Loucy (cell line): ENCODE measurements around the gene RGR.

Experiments used
- H2AFZ ChIP-seq: fragments of 200-600 bp; sonication (generic); 2 replicates; pipeline ENCODE4 v1.6.0; 2016; ENCODE audit warnings: antibody characterized with exemption, mild to moderate bottlenecking, low read length, moderate library complexity
- H3F3A ChIP-seq: fragments of 200-600 bp; 2 replicates; pipeline ENCODE4 v1.6.0; 2016; ENCODE audit warnings: antibody characterized with exemption, low read depth, mild to moderate bottlenecking
- H3K27me3 ChIP-seq: fragments of 200-600 bp; sonication (generic); 2 replicates; pipeline ENCODE4 v1.6.1; 2014; ENCODE audit warnings: low read length, mild to moderate bottlenecking; ENCODE audit not compliant: insufficient read depth, poor library complexity, severe bottlenecking
- H3K36me3 ChIP-seq: fragments of 200-600 bp; sonication (generic); 2 replicates; pipeline ENCODE4 v1.6.1; 2016; ENCODE audit warnings: low read length; ENCODE audit not compliant: insufficient read depth
- H3K4me1 ChIP-seq: fragments of 200-600 bp; sonication (generic); 2 replicates; pipeline ENCODE4 v1.5.1; 2014; ENCODE audit warnings: low read length, mild to moderate bottlenecking; ENCODE audit not compliant: insufficient read depth, poor library complexity, severe bottlenecking
- H3K4me2 ChIP-seq: fragments of 200-600 bp; sonication (generic); 2 replicates; pipeline ENCODE4 v1.6.0; 2014; ENCODE audit warnings: antibody characterized with exemption, low read length, low read depth, mild to moderate bottlenecking; ENCODE audit not compliant: poor library complexity, severe bottlenecking
- H3K4me3 ChIP-seq: fragments of 200-600 bp; sonication (generic); 2 replicates; pipeline ENCODE4 v1.5.1; 2014; ENCODE audit warnings: low read length, mild to moderate bottlenecking, mixed read lengths; ENCODE audit not compliant: poor library complexity, severe bottlenecking
- H3K79me2 ChIP-seq: fragments of 200-600 bp; sonication (generic); 2 replicates; pipeline ENCODE4 v1.6.1; 2014; ENCODE audit warnings: low read length; ENCODE audit not compliant: insufficient read depth
- H3K9ac ChIP-seq: fragments of 200-600 bp; sonication (generic); 2 replicates; pipeline ENCODE4 v1.6.0; 2014; ENCODE audit warnings: mild to moderate bottlenecking, low read depth, low read length, moderate library complexity; ENCODE audit not compliant: poor library complexity, severe bottlenecking
- H3K9me2 ChIP-seq: fragments of 200-600 bp; sonication (generic); replicated peaks from 2 replicates; pipeline ENCODE4 v1.6.1; 2016; ENCODE audit warnings: low read depth, low read length, mixed read lengths
- H3K9me3 ChIP-seq: fragments of 200-600 bp; sonication (generic); 2 replicates; pipeline ENCODE4 v1.6.1; 2014; ENCODE audit warnings: mild to moderate bottlenecking, antibody characterized with exemption, low read length, low read depth; ENCODE audit not compliant: insufficient read depth
- H4K20me1 ChIP-seq: fragments of 200-600 bp; sonication (generic); 2 replicates; pipeline ENCODE4 v1.6.0; 2014; ENCODE audit warnings: antibody characterized with exemption, low read length, mild to moderate bottlenecking; ENCODE audit not compliant: insufficient read depth, poor library complexity, severe bottlenecking
- CTCF ChIP-seq: fragments of 200-600 bp; sonication (generic); conservative IDR thresholded peaks from 2 replicates; pipeline ENCODE4 v1.5.1; 2014; ENCODE audit warnings: mild to moderate bottlenecking, antibody characterized with exemption, low read length
- EZH2phosphoT487 ChIP-seq: fragments of 200-600 bp; IDR thresholded peaks from 2 replicates; pipeline ENCODE4 v1.6.1; 2018; ENCODE audit warnings: antibody characterized with exemption, mild to moderate bottlenecking, moderate library complexity, borderline replicate concordance

Gene RGR

GRCh38 chr10:84221916-84222315 lies 22.9 kb upstream of the RGR start:
- no peaks in the 10 kb centered on the region for H3K9me3 ChIP-seq
- no peaks in the 10 kb centered on the region for H3F3A ChIP-seq
- no peaks in the 10 kb centered on the region for H3K4me1 ChIP-seq
- TF ChIP-seq CTCF (no peak), EZH2phosphoT487 (no peak)
- H3K36me3 ChIP-seq = no peaks in the 10 kb centered on the region
- no peaks in the 10 kb centered on the region for H3K9me2 ChIP-seq
- H3K4me3 ChIP-seq = no peak overlapping the region
- no peak overlapping the region for H2AFZ ChIP-seq
- H3K27me3 ChIP-seq = no peaks in the 10 kb centered on the region
- no peak overlapping the region for H3K9ac ChIP-seq
- no peaks in the 10 kb centered on the region for H3K79me2 ChIP-seq
- no peaks in the 10 kb centered on the region for H4K20me1 ChIP-seq
- H3K4me2 ChIP-seq = no peak overlapping the region

DNA sequence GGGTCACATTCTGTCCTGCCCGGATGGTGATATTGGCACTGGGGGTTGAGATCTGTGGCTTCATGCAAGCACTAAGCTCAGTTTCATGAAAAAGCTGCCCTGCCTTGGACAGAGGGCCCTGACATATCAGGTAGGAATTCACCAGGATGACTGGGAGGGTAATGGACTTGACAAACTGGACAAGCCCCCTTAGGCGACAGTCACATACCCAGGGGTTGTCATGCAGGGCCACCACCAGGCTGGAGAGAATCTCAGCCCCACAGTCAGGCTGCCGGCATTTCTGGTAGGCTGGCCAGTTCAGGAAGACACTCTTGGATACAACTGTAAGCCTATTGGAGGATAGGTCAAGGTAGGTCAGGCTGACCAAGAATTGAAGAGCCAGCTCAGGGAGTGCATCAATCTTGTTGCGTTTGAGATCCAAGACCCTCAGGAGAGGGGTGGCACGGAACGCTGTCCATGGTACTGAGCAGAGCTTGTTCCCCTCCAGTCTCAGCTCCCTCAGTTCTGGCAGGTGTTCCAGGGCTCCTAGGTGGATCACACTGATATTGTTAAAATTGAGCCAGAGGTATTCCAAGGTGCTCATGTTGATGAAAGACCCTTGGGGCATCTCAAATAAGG lies 20.3 kb upstream of the RGR start:
- no peaks in the 10 kb centered on the region for H3K4me1 ChIP-seq
- H3K9me2 ChIP-seq = no peaks in the 10 kb centered on the region
- H3K79me2 ChIP-seq = no peaks in the 10 kb centered on the region
- TF ChIP-seq CTCF (no peak), EZH2phosphoT487 (no peak)
- no peaks in the 10 kb centered on the region for H3K36me3 ChIP-seq
- no peaks in the 10 kb centered on the region for H4K20me1 ChIP-seq
- H2AFZ ChIP-seq = no peak overlapping the region
- no peak overlapping the region for H3K4me3 ChIP-seq
- H3K27me3 ChIP-seq = no peaks in the 10 kb centered on the region
- H3F3A ChIP-seq = no peaks in the 10 kb centered on the region
- H3K4me2 ChIP-seq = no peak overlapping the region
- H3K9me3 ChIP-seq = no peaks in the 10 kb centered on the region
- no peak overlapping the region for H3K9ac ChIP-seq

DNA sequence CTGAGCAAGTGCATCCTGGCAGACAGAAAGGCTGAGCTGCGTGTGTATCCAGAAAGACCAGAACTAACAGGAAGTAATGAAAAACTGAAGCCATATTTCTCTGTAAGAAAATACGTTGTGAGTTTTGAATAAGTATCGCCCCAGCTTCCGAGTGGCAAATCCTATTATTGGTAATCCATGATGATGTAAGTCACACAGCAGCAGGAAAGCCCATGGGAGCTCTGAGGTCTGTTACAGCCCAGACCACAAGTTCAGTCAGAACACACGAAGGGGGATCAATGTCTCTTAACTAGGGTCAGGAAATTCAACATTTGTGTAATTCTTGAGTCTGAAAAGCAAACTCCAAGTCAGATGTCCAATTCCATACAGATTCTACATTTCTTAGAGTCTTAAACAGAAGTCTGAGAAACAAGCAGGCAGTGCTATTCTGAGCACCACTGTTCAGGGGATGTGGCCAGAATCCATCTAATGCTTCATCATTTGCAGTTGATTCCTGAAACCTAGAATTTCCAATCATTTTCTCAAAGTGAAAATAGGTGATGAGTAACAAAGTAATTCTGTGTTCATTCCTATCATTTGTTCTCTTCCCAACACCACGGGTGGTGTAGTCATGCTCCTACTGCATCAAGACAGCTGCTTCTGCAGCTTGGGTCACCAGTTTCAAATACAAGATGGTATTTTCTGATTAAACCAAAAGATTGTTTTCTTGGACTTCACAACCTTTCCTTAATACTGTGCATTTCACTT lies 19.3 kb upstream of the RGR start, which contains the start of gene LRIT2:
Gene LRIT2 (minus strand): TSS at position 118 of the 747 bp plus-strand sequence. CDS start 24 bp downstream, at position 94.
- H3K4me1 ChIP-seq = no peaks in the 10 kb centered on the region
- no peaks in the 10 kb centered on the region for H3K36me3 ChIP-seq
- no peak for TF ChIP-seq EZH2phosphoT487
- no peak for TF ChIP-seq CTCF
- H3K27me3 ChIP-seq = no peaks in the 10 kb centered on the region
- H3F3A ChIP-seq = no peaks in the 10 kb centered on the region
- H3K9me2 ChIP-seq = no peaks in the 10 kb centered on the region
- H2AFZ ChIP-seq = no peak within 1 kb of the TSS
- no peaks in the 10 kb centered on the region for H3K79me2 ChIP-seq
- no peak within 1 kb of the TSS for H3K4me3 ChIP-seq
- no peaks in the 10 kb centered on the region for H4K20me1 ChIP-seq
- H3K4me2 ChIP-seq = no peak within 1 kb of the TSS
- no peak within 1 kb of the TSS for H3K9ac ChIP-seq
- no peaks in the 10 kb centered on the region for H3K9me3 ChIP-seq
